GM19468 (cell line): ENCODE measurements around the gene ATP10D.
"Not testable (repeated sequence)": the region's sequence is repeated elsewhere in the genome, so short reads cannot be mapped to it uniquely, and the experiment has no call there.

Experiments used
- ATAC-seq: cut with Tn5 transposase; IDR thresholded peaks from one replicate; pipeline ENCODE4 v1.9.1; 2021; ENCODE audit warnings: mild to moderate bottlenecking, moderate library complexity, moderate number of reproducible peaks; ENCODE audit not compliant: unreplicated experiment; ENCODE audit errors: extremely low read depth

Gene ATP10D

DNA sequence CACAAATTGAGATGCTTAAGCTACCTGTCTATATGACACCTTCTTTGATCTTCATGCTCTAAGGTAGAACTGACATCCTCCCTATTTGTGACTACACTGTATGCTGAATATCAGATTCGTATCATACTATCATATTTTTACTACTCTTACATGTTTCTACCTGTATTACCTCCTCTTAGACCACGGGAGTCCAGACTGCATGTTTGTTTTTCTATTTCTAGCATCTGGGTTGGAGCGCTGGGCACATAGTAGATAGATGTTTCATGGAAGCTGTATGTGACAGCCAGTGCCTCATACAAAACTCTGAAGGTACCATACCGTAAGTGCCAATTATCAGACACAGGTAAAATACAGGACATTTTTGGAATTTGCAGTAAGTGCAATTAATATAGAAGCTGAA lies 47.6 kb downstream of the ATP10D start:
- ATAC-seq, result no peak

DNA sequence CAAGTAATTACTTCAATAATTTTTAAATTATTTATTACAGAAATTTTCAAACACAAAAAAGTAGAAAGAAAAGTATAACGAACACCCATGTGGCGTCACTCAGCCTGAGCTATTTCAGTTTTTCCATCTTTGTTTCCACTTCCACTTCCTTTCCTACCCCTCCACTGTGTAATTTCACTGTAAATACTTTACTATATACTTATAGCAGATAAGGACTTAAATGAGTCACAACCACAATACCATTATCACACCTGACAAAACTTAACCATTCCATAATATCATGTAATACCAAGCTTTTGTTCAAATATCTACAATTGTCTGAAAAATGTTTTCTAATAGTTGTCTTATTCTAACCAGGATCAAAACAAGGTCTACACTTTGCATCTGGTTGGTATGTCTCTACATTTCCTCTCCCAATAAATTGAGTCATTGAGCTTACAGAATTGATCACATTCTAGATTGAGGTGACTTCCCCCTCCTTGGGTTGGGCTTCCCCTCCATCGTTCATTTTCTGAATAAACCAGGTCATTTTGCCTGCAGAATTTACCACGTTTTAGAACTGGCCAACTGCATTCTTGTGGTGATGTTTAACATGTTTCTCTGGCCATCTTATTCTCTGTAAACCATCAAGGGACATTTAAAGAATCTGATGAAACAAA lies 48.7 kb downstream of the ATP10D start:
- ATAC-seq, result no peak

DNA sequence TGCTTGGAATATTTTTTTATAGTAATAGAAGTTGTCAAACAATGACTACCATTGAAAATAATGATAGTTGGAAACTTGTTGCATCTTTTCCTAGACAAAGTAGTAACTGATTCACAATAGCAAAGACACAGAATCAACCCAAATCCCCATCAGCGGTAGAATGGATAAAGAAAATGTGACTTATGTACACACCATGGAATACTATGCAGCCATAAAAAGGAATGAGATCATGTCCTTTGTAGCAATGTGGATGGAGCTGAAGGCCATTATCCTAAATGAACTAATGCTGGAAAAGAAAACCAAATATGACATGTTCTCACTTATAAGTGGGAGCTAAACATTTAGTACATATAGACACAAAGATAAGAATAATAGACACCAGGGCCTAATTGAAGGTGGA lies 49.7 kb downstream of the ATP10D start:
- no peak for ATAC-seq

DNA sequence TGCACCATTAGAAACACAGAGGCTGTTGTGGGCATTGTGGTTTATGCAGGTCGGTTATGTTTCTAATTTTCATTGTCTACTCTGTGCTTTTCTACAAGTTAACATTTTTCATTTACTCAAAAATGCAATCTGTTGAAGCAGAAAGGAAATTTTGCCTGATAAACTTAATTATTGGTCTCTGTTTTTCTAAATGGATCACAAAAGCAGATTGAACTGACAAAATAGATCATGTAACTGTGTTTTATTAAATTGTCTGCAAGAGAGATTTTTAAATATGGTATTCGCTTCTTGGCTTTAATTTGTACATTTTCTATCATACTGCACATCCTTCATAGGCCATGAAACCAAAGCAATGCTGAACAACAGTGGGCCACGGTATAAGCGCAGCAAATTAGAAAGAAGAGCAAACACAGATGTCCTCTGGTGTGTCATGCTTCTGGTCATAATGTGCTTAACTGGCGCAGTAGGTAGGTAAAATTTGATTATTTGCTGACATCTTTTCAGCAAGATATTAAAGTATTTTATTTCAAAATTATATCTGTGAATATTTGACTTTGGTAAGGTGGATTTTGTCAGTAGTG lies 50.6 kb downstream of the ATP10D start:
- ATAC-seq, result no peak

- ATAC-seq, result no peak
These were observed 51.9 kb downstream of the ATP10D start for GRCh38 chr4:47536966-47537365.

DNA sequence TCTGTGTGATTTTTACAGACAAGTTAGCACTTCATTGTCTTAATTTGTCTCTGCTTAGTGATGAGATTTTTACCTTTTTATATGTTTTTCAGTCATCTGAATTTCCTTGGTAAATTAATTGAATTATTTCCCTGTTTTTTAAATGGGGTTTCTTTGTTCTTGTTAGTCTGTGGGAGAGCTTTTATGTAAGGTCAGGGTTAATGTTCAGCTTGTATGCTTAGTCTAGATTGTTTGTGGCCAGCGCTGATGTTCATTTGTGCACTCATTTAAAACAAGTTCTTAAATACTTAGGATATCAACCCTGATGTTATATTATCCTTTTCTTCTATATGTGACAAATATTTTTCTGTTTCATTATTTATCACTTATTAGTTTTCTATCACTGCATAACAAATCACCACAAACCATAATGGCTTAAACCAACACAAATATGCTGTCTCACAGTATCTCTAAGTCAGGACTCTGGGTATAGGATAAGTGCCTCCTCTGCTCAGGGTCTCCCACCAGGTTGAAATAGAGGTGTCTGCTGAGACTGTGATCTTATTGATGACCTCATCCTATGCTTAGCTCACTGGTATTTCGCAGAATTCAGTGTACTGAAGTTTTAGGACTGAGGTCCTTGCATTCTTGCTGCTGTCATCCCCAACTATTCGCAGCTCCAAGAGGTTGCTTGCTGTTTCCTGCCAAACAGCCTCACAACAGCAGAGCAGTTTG lies 53.2 kb downstream of the ATP10D start:
- no peak for ATAC-seq

DNA sequence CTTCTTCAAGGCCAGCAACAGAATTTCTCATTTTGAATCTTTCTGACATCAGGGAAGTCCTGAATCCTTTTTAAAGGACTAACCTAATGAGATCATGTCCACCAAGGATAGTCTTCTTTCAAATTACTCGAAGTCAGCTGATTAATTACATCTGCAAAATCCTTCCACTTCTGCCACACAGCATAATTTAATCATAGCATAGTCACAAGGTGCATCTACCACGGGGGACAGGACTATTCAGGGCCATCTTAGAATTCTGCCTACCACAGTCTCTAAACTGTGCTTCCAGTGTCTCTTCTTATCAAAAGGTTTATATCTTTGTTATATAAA lies 53.7 kb downstream of the ATP10D start:
- no peak for ATAC-seq

DNA sequence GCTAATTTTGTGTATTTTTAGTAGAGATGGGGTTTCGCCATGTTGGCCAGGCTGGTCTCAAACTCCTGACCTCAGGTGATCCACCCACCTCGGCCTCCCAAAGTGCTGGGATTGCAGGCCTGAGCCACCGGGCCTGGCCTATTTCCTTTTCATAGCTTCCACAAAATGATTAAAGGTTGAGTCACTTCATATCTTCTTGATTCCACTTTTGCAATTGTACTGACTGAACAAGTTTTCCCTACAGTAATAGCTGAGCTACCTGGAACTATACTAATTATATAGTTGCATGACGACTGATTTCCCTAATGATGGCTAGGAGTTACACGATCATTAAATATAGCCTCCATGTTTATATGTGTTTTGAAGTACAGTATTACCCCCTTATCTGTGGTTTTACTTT lies 57.6 kb downstream of the ATP10D start:
- not testable (repeated sequence) for ATAC-seq

- no peak for ATAC-seq
These were observed 58.3 kb downstream of the ATP10D start for GRCh38 chr4:47543331-47543730.

DNA sequence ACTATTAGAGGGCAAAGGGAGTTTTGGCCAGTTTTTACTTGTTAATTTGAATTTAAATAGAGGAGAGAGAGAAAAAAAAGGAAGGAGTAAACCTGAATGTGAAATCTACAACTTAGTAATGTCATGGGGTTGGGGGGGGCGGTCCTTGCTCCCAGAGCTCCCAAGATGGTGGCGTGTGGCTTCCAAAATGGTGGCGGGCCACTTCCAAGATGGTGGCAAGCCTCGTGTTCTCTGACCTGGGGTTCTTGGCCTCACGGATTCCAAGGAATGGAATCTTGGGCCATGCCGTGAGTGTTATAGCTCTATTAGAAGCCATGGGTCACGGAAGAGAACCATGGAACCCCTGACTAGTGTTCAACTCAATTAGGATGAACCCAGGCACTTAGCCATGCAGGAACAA lies 65.3 kb downstream of the ATP10D start:
- not testable (repeated sequence) for ATAC-seq

GRCh38 chr4:47550899-47551548 lies 65.9 kb downstream of the ATP10D start:
- no peak for ATAC-seq

DNA sequence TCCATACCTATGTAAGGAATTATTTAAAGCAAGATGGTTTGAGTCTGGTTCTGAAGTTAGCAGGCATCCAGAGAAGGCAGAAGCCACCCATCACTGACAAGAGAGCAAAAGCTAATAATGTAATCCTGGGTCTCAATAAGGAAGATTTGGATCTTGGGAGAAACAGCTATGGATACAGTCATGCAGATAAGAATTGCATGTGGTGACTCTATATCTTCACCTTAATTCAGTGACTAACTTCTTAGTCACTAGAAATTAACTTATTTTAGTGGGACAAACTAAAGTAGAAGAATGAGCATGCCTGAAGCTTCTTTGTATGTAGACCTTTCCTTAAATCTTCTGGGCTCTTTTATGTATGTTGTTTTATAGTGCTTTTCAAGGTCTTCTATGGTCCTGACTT lies 66.6 kb downstream of the ATP10D start:
- no peak for ATAC-seq

DNA sequence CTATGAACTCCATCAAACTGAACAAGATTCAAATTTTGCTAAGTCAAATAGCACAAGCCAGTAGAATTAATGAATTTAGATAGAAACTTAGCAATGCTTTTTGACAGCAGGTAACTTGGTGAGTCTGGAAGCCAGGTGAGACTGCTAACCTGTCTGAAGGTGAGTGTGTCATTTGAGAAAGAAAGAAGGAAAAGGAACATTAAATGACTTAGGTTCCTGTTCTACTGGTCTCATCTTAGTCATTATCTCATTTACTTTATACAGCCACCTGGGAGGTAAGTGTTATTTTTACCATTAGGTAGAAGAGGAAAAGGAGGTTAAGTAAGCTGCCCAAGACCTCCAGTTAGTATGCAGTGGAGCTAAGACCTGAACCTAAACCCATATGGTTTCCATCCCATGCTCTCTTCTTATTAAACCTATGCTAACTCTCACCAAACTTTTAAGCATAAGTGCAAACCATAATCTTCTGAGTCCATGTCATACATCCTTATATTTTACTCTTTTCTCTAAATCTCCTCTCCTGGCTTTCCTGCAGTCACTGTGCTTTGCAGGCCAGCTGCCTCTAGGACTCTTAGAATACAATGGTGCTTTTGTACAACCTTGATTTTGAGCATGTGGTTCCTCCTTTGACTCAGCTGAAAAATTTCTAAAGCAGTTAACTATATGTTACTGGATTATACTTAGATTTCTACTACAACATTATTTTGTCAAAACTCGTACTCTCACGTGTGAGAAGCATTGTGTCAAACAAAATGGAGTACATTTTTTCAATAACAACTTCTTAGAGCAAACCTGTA lies 68.5 kb downstream of the ATP10D start:
- ATAC-seq, result no peak

DNA sequence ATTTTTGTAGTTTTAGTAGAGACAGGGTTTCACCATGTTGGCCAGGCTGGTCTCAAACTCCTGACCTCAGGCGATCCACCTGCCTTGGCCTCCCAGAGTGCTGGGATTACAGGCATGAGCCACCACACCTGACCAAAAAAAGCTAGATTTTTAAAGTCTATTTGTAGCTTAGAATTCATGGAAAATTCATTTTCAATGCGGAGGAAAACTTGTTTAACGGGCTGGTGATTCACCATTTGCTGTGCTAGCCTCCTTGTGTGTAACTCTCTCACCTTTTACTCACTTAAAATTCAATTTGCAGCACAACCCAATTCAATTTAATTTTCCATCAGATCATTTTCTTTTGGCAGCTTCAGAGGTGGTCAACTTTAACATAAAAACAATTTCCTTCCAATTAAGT lies 70.8 kb downstream of the ATP10D start:
- ATAC-seq, result not testable (repeated sequence)

GRCh38 chr4:47557255-47557654 lies 72.2 kb downstream of the ATP10D start:
- no peak for ATAC-seq

GRCh38 chr4:47560682-47561081 lies 75.6 kb downstream of the ATP10D start:
- no peak for ATAC-seq

GRCh38 chr4:47561331-47561730 lies 76.3 kb downstream of the ATP10D start:
- ATAC-seq, result no peak

DNA sequence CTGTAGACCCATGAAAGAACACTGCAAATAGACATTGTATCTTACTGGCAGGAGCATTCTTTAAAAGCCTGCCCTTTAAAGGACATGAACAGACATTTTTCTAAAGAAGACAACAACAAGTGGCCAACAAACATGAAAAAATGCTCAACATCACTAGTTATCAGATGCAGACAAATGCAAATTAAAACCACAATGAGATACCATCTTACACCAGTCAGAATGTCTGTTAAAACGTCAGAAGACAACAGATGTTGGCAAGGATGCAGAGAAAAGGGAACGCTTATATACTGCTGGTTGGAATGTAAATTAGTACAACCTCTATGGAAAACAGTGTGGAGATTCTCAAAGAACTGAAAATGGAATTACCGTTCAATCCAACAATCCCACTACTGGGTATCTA lies 77.2 kb downstream of the ATP10D start:
- no peak for ATAC-seq

DNA sequence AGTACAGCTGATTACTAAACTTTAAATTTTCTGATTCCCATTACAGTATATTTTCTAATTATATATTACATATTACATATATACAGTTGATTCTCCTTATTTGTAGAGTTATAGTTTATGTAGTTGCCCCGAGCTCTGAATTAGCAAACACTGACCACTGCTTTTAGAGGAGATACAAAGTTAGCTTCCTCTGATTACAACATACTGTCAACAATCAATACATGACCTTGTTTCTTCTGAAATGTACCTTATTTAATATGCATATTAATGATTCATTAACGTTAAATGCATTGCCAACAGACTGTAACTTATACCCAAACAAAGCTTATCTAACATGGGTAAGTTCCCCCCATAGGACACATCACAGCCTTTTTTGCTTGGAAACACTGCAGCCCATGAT lies 81.5 kb downstream of the ATP10D start:
- no peak for ATAC-seq

- ATAC-seq, result no peak
These were observed 81.9 kb downstream of the ATP10D start for GRCh38 chr4:47566969-47567368.

GRCh38 chr4:47567511-47567910 lies 82.4 kb downstream of the ATP10D start:
- no peak for ATAC-seq
